Vagina (tissue), 2 donors: ENCODE data around the gene TNFSF13B.

Experiments used
- POLR2A ChIP-seq, 2 donors: fragments of 450-650 bp; IDR thresholded peaks; one replicate each; pipeline ENCODE4 v1.6.1; 2017; ENCODE audit warnings: antibody characterized with exemption in 2 of 2, mild to moderate bottlenecking in 2 of 2, moderate library complexity in 2 of 2
- TF ChIP-seq, protein P1 (sequence below), 3 experiments: fragments of 450-650 bp in 2 of 3; fragments of 200-600 bp in 1 of 3; sonication (generic) in 1 of 3; IDR thresholded peaks; one replicate each; pipeline ENCODE4 v1.5.1; 2017 to 2019; ENCODE audit warnings: antibody characterized with exemption in 3 of 3, mild to moderate bottlenecking in 2 of 3, moderate library complexity in 2 of 3

DNA sequence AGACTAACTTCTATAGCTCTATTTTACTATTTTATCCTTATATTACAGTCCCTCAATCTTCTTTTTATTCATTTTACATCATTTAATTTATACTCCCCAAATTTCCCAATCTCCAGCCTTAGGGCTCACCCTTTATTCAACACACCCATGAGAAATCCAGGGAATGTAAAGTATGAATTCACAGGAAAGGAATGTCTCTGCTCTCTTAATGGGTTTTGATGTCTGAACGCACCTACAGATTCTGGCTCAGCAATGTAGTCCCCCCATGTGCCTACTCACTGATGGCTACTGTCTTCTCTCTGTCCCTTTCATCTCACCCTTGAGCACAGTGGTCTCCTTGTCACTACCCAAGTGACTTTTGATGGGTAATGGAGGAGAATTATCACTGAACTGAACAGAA is 32.8 kb downstream of the TNFSF13B start:
- TF ChIP-seq, protein P1, sequence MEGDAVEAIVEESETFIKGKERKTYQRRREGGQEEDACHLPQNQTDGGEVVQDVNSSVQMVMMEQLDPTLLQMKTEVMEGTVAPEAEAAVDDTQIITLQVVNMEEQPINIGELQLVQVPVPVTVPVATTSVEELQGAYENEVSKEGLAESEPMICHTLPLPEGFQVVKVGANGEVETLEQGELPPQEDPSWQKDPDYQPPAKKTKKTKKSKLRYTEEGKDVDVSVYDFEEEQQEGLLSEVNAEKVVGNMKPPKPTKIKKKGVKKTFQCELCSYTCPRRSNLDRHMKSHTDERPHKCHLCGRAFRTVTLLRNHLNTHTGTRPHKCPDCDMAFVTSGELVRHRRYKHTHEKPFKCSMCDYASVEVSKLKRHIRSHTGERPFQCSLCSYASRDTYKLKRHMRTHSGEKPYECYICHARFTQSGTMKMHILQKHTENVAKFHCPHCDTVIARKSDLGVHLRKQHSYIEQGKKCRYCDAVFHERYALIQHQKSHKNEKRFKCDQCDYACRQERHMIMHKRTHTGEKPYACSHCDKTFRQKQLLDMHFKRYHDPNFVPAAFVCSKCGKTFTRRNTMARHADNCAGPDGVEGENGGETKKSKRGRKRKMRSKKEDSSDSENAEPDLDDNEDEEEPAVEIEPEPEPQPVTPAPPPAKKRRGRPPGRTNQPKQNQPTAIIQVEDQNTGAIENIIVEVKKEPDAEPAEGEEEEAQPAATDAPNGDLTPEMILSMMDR (IDR thresholded peaks at IDR 0.05), result no peak
- no peak for TF ChIP-seq POLR2A (IDR thresholded peaks at IDR 0.05)
